Brain microvascular endothelial cell (primary cell): ENCODE measurements around the gene TUBA3D.
"Not testable (repeated sequence)": the region's sequence is repeated elsewhere in the genome, so short reads cannot be mapped to it uniquely, and the experiment has no call there.

ENCODE experiments used
- DNase-seq: peaks from one replicate; pipeline ENCODE4 v3.0.0-alpha.2; 2020
- H3K27ac ChIP-seq: fragments of 250-450 bp; sonication (Bioruptor Pico); 2 replicates; pipeline ENCODE4 v1.5.1; 2020; ENCODE audit warnings: mild to moderate bottlenecking, moderate library complexity
- H3K27me3 ChIP-seq: fragments of 250-450 bp; sonication (Bioruptor Pico); replicated peaks from 2 replicates; pipeline ENCODE4 v1.5.1; 2020; ENCODE audit warnings: mild to moderate bottlenecking
- H3K36me3 ChIP-seq: fragments of 250-450 bp; sonication (Bioruptor Pico); replicated peaks from 2 replicates; pipeline ENCODE4 v1.5.1; 2020; ENCODE audit warnings: mild to moderate bottlenecking
- H3K4me3 ChIP-seq: 2 replicates; pipeline ENCODE4 v1.5.1; 2011; ENCODE audit warnings: low read depth, mild to moderate bottlenecking, control low read depth, low read length, moderate library complexity
- in situ Hi-C: cut with HindIII; loops from 2 replicates; pipeline ENCODE4 v1.10.0; 2017; ENCODE audit warnings: low sequenced_read_pairs, low pct_ligation_motif_present

Gene TUBA3D

DNA sequence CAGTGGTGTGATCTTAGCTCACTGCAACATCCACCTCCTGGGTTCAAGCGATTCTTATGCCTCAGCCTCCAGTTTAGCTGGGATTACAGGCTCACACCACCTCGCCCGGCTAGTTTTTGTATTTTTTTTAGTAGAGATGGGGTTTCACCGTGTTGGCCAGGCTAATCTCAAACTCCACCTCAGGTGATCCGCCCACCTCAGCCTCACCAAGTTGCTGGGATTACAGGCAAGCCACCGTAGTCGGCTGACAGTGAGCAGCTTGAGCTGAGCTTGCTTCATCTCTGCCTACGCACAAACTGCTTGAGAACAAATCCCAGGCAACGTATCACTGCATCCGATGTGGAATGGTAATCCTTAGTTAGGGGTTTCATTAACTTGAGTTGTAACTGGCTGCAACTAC, 8.2 kb upstream of the TUBA3D start:
- H3K27ac ChIP-seq, in situ Hi-C loops, H3K4me3 ChIP-seq, H3K27me3 ChIP-seq, DNase-seq, H3K36me3 ChIP-seq: not testable (repeated sequence)

DNA sequence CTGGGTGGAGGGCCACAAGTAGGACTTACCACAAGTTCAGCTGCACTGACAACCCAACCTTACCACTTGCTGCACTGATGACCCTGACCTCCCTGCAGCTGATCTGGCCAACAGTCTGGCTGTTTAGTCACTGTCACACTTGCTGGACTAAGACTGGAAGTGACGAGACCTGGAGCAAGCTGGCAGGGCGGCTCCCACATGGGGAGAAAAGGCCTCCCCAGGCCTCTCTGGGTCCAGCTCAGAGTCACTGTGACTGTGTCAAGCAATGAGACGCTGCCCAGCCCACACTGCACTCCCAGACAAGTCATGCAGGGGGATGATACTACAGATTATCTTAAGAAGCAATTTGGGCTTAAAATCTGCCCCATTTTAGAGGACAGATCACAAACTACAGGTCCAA, 5.0 kb upstream of the TUBA3D start:
- H3K27me3 ChIP-seq, H3K4me3 ChIP-seq, DNase-seq, H3K36me3 ChIP-seq, H3K27ac ChIP-seq, in situ Hi-C loops: not testable (repeated sequence)

DNA sequence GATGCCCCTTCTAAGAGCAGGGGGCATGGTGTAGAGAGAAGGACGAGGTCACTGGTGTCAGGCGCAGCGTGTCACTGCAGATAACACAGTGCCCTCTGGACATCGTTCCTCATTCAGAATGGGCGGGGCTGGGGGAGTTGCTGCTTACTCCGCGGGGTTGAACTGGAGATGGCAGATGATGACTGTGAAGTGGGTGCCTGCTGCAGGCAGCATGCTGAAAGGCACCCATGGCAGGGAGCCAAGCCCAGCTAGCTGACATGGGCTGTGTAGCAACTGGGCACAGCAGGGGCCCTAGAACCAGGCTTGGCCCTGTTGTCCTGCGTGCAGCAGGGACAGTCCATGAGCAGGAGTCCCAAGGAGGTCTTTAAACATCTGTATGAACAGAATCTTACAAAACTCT, 4.3 kb upstream of the TUBA3D start:
- H3K4me3 ChIP-seq, H3K27ac ChIP-seq, H3K27me3 ChIP-seq, in situ Hi-C loops, H3K36me3 ChIP-seq, DNase-seq: not testable (repeated sequence)

DNA sequence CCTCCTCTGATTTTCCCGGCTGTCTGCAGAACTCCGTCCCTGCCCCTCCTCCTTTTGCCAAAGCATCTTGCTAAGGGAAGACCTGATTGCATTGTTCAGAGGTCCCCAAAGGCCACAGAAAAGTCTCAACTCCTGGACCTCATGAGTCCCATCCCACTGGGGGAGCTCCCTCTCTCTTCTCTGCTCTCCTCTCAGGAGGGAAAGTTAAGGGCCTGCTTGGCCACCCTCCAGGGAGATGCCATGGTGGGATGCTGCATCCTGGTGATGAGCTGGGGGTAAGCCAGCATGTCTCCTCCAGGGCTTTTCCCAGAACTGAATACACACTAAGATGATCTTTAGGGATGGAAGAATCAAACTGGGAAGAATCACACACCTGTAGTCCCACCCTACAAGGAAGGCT, 2.7 kb upstream of the TUBA3D start:
- H3K4me3 ChIP-seq, H3K36me3 ChIP-seq, H3K27ac ChIP-seq, DNase-seq, in situ Hi-C loops, H3K27me3 ChIP-seq: not testable (repeated sequence)

DNA sequence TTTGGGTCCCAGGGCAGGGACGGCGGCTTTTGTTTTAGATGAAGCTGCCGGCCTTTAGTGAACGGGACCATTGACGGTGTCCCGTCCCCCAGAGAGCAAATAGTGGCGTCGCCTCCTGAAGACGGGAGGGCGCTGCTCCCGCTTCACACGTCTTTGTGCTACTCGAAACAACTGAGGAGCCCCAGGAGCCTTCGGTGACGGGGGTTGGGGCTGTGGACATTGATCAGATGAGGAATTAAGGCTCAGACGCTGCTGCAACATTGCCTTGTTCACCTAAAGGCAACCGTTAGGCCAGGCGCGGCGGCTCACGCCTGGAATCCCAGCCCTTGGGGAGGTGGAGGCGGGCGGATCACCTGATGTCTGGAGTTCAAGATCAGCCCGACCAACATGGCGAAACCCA, 444 bp downstream of the TUBA3D start:
- H3K27ac ChIP-seq, DNase-seq, H3K4me3 ChIP-seq, H3K36me3 ChIP-seq, H3K27me3 ChIP-seq, in situ Hi-C loops: not testable (repeated sequence)

DNA sequence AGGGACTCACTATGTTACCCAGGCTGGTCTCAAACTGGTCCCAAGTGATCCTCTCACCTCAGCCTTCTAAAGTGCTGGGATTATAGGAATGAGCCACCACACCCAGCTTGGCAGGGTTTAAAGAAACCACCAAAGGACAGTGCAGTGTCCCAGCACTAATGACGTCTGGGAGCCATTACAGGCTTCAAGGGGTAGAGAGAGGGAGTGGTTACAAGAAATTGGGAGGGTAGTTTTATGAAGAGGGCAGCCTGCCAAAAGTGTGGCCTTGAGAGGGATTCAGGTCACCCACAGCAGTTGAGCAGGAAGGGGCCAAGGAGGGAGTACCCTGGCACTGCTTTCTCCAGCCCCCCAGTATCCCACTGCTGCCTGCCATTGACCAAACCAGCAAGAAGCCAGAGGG, 1.3 kb downstream of the TUBA3D start:
- in situ Hi-C loops, H3K27ac ChIP-seq, H3K4me3 ChIP-seq, H3K36me3 ChIP-seq, DNase-seq, H3K27me3 ChIP-seq: not testable (repeated sequence)

DNA sequence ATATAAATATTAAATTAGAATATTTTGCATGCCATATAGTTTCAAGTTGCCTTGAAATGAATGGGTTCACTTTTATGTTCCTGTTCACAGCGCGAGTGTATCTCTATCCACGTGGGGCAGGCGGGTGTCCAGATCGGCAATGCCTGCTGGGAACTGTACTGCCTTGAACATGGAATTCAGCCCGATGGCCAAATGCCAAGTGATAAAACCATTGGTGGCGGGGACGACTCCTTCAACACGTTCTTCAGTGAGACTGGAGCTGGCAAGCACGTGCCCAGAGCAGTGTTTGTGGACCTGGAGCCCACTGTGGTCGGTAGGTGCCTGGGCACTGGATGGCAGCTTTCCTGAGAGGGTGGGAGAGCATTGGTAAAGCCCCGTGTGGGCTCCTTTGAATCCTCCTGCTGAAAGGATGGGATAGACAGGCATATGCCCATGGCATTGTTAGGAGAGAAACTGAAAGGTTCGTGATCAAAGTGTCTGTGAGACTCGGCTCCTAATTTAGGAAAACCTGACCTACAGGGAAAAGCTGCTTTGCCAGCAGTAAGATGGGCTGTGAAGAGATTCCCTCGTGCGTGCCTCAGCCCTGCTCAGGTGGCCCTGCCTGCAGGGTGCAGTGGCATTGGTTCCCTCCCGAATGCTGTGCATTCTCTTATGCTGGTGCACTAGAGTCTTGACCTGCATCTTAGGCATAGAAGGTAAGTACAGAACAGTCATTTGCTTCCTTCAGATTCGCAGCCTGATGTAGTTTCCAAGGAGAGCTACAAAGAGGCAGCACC, 2.3 kb downstream of the TUBA3D start:
- H3K27ac ChIP-seq, H3K4me3 ChIP-seq, DNase-seq, H3K36me3 ChIP-seq, H3K27me3 ChIP-seq, in situ Hi-C loops: not testable (repeated sequence)

DNA sequence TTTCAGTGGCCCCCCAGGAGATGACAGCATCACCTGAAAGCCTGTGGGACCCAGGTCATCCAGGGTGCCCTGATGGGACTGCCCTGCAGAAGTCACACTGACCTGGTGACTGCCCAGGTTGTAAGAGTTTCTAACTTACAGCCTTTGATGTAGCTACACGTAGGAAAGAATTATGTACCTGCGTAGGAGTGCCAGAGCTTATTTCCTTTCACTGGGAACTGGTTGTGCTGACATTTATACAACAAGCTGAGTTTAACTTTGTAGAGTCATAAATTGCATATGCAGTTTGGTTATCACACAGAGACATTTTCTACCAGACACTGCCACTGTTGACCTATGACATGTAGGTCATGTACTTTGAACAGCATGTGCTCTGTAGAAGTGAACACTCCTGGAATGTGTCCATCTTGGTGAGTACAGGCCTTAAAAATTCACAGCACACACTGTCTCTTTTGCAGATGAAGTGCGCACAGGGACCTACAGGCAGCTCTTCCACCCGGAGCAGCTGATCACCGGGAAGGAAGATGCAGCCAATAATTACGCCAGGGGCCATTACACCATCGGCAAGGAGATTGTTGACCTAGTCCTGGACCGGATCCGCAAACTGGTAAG, 3.0 kb downstream of the TUBA3D start:
- H3K27me3 ChIP-seq, H3K27ac ChIP-seq, H3K4me3 ChIP-seq, H3K36me3 ChIP-seq, DNase-seq, in situ Hi-C loops: not testable (repeated sequence)

DNA sequence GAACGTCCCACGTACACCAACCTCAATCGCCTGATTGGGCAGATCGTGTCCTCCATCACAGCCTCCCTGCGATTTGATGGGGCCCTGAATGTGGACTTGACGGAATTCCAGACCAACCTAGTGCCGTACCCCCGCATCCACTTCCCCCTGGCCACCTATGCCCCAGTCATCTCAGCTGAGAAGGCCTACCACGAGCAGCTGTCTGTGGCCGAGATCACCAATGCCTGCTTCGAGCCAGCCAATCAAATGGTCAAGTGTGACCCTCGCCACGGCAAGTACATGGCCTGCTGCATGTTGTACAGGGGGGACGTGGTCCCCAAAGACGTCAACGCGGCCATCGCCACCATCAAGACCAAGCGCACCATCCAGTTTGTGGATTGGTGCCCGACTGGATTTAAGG, 4.4 kb downstream of the TUBA3D start:
- DNase-seq, H3K27me3 ChIP-seq, H3K36me3 ChIP-seq, H3K4me3 ChIP-seq, in situ Hi-C loops, H3K27ac ChIP-seq: not testable (repeated sequence)

DNA sequence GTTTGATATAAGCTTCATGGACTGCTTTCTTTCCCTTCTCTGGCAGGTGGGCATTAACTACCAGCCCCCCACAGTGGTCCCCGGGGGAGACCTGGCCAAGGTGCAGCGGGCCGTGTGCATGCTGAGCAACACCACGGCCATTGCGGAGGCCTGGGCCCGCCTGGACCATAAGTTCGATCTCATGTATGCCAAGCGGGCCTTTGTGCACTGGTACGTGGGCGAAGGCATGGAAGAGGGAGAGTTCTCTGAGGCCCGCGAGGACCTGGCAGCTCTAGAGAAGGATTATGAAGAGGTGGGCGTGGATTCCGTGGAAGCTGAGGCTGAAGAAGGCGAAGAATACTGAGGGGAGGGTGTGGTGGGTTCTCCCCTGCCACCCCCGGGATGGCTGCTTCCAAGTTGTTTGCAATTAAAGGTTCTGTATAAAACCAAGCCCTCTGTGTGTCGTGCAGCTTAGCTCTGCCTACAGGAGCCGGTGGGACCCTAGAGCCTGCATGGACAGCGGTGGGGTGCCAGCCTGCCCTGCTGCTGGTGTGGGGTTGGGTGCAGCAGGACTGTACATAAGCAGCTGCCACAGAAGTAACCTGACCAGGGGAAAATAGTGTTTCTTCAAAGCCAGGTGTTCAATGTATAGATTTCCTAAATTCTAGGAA, 6.7 kb downstream of the TUBA3D start:
- in situ Hi-C loops, DNase-seq, H3K27me3 ChIP-seq: not testable (repeated sequence)

DNA sequence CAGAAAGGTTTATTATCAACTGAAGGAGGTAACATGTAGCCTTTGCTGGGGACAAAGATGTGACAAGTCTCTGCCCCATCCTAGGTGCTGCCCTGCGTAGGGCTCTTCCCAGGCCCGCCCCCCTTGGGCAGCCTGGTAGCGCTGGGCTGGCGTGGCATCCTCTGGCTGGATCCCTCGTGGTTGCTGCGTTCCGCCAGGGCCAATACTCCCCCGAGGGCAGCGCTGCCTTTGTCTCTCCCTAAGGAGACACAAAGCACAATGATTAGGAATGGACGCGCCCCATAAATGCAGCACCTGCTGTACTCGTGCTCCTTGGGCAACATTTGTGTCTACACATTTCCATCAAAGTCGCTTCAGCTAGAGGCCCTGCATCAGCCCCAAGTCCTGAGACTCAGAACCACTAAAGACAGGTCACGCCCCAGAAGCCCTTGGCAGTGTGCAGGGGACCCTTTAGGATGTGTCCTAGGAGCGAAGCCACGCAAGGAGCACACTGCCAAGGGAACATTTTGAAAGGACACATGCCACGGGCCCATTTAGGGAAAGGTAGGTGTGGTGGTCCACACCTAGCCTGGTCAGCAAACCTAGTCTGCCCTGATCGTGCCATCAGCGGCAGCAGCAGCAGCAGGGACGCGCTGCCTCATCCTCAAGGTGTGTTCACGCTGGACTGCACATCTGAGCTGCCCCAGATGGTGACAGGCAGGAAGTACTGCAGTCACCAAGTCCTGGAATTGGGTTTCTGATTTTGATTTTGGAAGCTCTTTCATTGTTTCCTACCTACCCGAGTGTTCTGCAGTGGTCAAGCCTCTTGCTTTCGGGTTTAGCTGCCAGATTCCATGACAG, 8.3 kb downstream of the TUBA3D start:
- H3K36me3 ChIP-seq, DNase-seq: not testable (repeated sequence)

More for the DNA sequence above, 6.7 kb downstream of the TUBA3D start:
- not testable (repeated sequence) for H3K4me3 ChIP-seq, H3K36me3 ChIP-seq, H3K27ac ChIP-seq

DNA sequence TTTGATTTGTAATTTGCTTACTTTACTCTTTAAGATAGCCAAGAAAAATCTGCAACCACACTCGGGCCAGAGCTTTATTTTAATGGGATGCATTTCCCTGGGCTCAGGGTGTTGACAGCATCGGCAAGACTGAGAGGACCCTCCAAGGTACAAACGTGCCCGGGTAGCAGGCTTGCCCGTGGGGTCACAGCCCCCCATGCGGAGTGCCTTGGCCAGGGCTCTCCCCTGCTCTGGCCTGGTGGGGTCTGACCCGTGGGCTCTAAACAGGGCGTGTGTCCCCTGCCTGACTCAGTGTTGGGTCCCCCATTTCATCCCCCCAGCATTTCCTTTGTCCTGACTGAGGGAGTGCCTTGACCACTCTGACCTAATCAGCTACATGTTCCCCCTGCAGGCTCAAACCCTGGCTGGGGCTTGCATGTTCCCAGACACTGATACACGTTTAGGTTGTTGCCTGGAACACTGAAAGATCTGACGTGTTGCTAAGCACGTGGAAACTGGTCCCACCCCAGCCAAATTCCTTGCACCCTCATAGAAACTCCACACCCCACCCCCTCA, 9.1 kb downstream of the TUBA3D start:
- not testable (repeated sequence) for H3K27ac ChIP-seq

More for the DNA sequence above, 8.3 kb downstream of the TUBA3D start:
- H3K4me3 ChIP-seq, H3K27me3 ChIP-seq, in situ Hi-C loops, H3K27ac ChIP-seq: not testable (repeated sequence)

DNA sequence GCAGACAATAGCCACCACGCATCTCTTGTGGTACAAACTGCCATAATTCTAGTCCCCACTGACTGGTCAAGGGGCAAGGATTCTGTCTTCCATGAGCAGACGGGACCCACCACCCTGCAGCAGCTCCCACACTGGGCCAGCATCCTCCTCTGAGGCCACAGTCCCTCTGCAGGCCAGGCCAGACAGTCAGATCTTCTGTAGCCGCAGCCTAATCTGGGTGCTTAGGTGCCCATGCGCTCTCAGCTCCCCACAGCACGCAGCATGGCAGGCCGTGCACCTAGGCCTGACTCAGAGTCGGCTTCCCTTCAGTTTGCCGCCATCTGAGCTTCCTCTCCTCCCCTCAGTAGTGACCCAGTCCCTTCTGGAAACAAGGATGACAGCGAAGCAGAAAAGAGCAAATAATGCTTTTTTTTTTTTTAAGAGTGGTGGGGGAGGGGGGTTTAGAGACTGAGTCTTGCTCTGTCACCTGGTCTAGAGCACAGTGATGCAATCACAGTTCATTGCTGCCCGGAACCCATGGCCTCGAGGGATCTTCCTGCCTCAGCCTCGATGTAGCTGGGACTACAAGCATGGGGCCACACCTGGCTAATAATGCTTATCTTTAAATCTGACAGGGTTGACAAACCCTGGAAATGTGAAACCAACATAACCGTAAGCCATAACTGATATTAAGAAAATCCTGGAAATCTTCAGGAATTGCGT, 10.4 kb downstream of the TUBA3D start:
- DNase-seq, H3K36me3 ChIP-seq, in situ Hi-C loops: not testable (repeated sequence)

More for the DNA sequence above, 9.1 kb downstream of the TUBA3D start:
- H3K27me3 ChIP-seq, H3K4me3 ChIP-seq, in situ Hi-C loops, DNase-seq, H3K36me3 ChIP-seq: not testable (repeated sequence)

More for the DNA sequence above, 10.4 kb downstream of the TUBA3D start:
- H3K27me3 ChIP-seq, H3K27ac ChIP-seq, H3K4me3 ChIP-seq: not testable (repeated sequence)
